ENCODE data around the gene ERMP1. TPM values are rescaled to one million over a fixed set of nuclear protein-coding genes. Genes with fewer than 3 reads are reported as not detected.
A peak's percentile ranks its signal among the peaks of the same experiment; 100 is the strongest.

Gene ERMP1
- total and polyA plus RNA-seq, 2 of the 8 experiments (the other 6 are each of a cell fraction or from before 2014, with no cell fraction given) = 12.8 to 16.7 TPM

GRCh38 chr9:5842929-5843793, 10.2 kb upstream of the ERMP1 start:
- CTCF ChIA-PET (ENCODE audit: partially characterized antibody) = interaction anchor here (0.9 to 2.6 kb wide), 3 partner anchors 10 to 16 kb away, joined by 3 to 9 read pairs (median 3); partner anchors contain the start of gene ERMP1
- H3K4me1 ChIP-seq (replicated peaks in 1 of 4; ENCODE audit: control insufficient read depth in 3 of 4, insufficient read depth in 4 of 4, low read length in 3 of 4) = peaks cover 0 to 8% (median 3%) of the 10 kb centered on the region in 4 experiments; a peak in 1 of 7 replicates
- H3K4ac ChIP-seq (replicated peaks; ENCODE audit: insufficient read length, low read depth, low read length) = no peak overlapping the region
- H2BK120ac ChIP-seq (replicated peaks; ENCODE audit: low read depth, low read length) = no peak overlapping the region
- 83% methylated on average over 5 of the region's 5 CpGs; no CpG with 5 or more reads in 1 of the 2 experiments for WGBS, 2 experiments (ENCODE audit: extremely low coverage in 1 of 2, insufficient coverage in 1 of 2, insufficient read length in 1 of 2, insufficient replicate concordance in 2 of 2, low coverage in 1 of 2, low lambda C conversion rate in 2 of 2, missing lambda C conversion rate in 1 of 2)
- H3K9ac ChIP-seq (replicated peaks in 1 of 4; ENCODE audit: extremely low read depth in 1 of 4, low read depth in 3 of 4, low read length in 3 of 4) = no peak overlapping the region
- H2BK5ac ChIP-seq (ENCODE audit: low read depth, low read length) = no peak overlapping the region
- H3K23me2 ChIP-seq (ENCODE audit: low read depth, low read length) = no peaks in the 10 kb centered on the region
- H4K20me1 ChIP-seq (replicated peaks in 1 of 2; ENCODE audit: control insufficient read depth in 1 of 2, insufficient read depth in 2 of 2, low read length in 2 of 2) = no peaks in the 10 kb centered on the region
- 0 out of 4 replicates have a peak, but pooled peaks cover 0 to 3% of the 10 kb centered on the region in 2 experiments for H3K9me3 ChIP-seq (ENCODE audit: insufficient read depth in 2 of 2, low read depth in 1 of 2, low read length in 1 of 2)
- H2AFZ ChIP-seq (ENCODE audit: low read length) = peak overlapping the region; percentile 18
- H2BK15ac ChIP-seq (ENCODE audit: low read length) = no peak overlapping the region
- H3K36me3 ChIP-seq (ENCODE audit: control insufficient read depth in 2 of 4, insufficient read depth in 4 of 4, low read length in 3 of 4) = no peaks in the 10 kb centered on the region
- no peak overlapping the region for H3K4me2 ChIP-seq (ENCODE audit: insufficient read depth in 1 of 2, low read depth in 2 of 2, low read length in 2 of 2)
- no peaks in the 10 kb centered on the region for H3K79me2 ChIP-seq (ENCODE audit: control insufficient read depth in 1 of 2, insufficient read depth in 2 of 2, low read length in 2 of 2)
- no peak overlapping the region for H4K91ac ChIP-seq (replicated peaks; ENCODE audit: insufficient read length, low read length)
- POLR2A ChIA-PET (ENCODE audit: partially characterized antibody) = interaction anchor here (0.9 to 1.5 kb wide), 2 partner anchors 8 to 165 kb away, joined by 3 read pairs; a partner anchor contains a TSS
- H3K56ac ChIP-seq (replicated peaks; ENCODE audit: insufficient read length, low read depth, low read length) = no peak overlapping the region
- no peaks in the 10 kb centered on the region for H3K27me3 ChIP-seq (replicated peaks in 1 of 4; ENCODE audit: control insufficient read depth in 3 of 4, extremely low read depth in 1 of 4, insufficient read depth in 3 of 4, low read length in 3 of 4)
- no peak overlapping the region for H3K27ac ChIP-seq (ENCODE audit: low read depth, low read length)
- no peak overlapping the region for H3K18ac ChIP-seq (ENCODE audit: extremely low read depth, low read length)
- no peak for FAIRE-seq
- no peak overlapping the region for H4K8ac ChIP-seq (ENCODE audit: extremely low read depth, insufficient read depth, low read length)
- no peak overlapping the region for H3K23ac ChIP-seq (ENCODE audit: insufficient read length)
- H3K14ac ChIP-seq (ENCODE audit: insufficient read length) = no peak overlapping the region
- no peak overlapping the region for H4K5ac ChIP-seq (ENCODE audit: insufficient read length, low read depth, low read length)
- DNase-seq (ENCODE audit: low read depth in 1 of 2, low spot score in 2 of 2) = no peak
- no peak overlapping the region for H2BK20ac ChIP-seq (ENCODE audit: low read length)
- H3K79me1 ChIP-seq (ENCODE audit: low read depth, low read length) = no peaks in the 10 kb centered on the region
- no peak overlapping the region for H3K4me3 ChIP-seq (ENCODE audit: extremely low read depth in 1 of 4, insufficient read depth in 2 of 4, low read depth in 3 of 4, low read length in 4 of 4)
- no peak overlapping the region for H2BK12ac ChIP-seq (ENCODE audit: low read depth, low read length)
- no peak overlapping the region for H2AK5ac ChIP-seq (ENCODE audit: low read depth, low read length)
- no peak for TF ChIP-seq ATF2 (IDR thresholded peaks at IDR 0.05; ENCODE audit: low read length)
- no peak for TF ChIP-seq TEAD4 (IDR thresholded peaks at IDR 0.05; ENCODE audit: low read depth, low read length)
- TF ChIP-seq ATF3 (IDR thresholded peaks at IDR 0.05; ENCODE audit: insufficient read depth, low read depth, low read length) = no peak
- no peak for TF ChIP-seq MAFK (IDR thresholded peaks at IDR 0.05; ENCODE audit: low read depth, low read length)
- no peak for TF ChIP-seq PHF8 (conservative IDR thresholded peaks at IDR 0.05; ENCODE audit: low read depth, low read length)
- no peak for TF ChIP-seq EGR1 (IDR thresholded peaks at IDR 0.05; ENCODE audit: borderline replicate concordance, low read depth, low read length)
- no peak for TF ChIP-seq CHD1 (IDR thresholded peaks at IDR 0.05; ENCODE audit: low read depth, low read length)
- TF ChIP-seq KDM5A (IDR thresholded peaks at IDR 0.05; ENCODE audit: low read length) = no peak
- no peak for TF ChIP-seq NANOG (IDR thresholded peaks at IDR 0.05; ENCODE audit: insufficient read depth, low read depth, low read length, poor library complexity, severe bottlenecking)

Data from H1 (cell line).